Fibroblast of peridontal ligament (primary cell): ENCODE data around the gene LYRM2.
"Not testable (repeated sequence)": the region's sequence is repeated elsewhere in the genome, so short reads cannot be mapped to it uniquely, and the experiment has no call there.

Source experiments
- DNase-seq: peaks from one replicate; pipeline ENCODE4 v3.0.0-alpha.2; 2010; ENCODE audit errors: extremely low read depth

Gene LYRM2

GRCh38 chr6:89649682-89650081 lies 11.1 kb upstream of the LYRM2 start:
- DNase-seq = no peak

- no peak for DNase-seq
Observed at GRCh38 chr6:89644864-89645263, 6.3 kb upstream of the LYRM2 start.

GRCh38 chr6:89643406-89643805 lies 4.9 kb upstream of the LYRM2 start:
- no peak for DNase-seq

GRCh38 chr6:89642956-89643355 lies 4.4 kb upstream of the LYRM2 start:
- no peak for DNase-seq

GRCh38 chr6:89641581-89641980 lies 3.0 kb upstream of the LYRM2 start:
- not testable (repeated sequence) for DNase-seq

- DNase-seq = no peak
Observed at GRCh38 chr6:89640804-89641203, 2.3 kb upstream of the LYRM2 start.

- DNase-seq = no peak
Observed at GRCh38 chr6:89637960-89638319, 607 bp downstream of the LYRM2 start.

GRCh38 chr6:89636412-89636811 lies 2.1 kb downstream of the LYRM2 start:
- not testable (repeated sequence) for DNase-seq

- DNase-seq = no peak
Observed at GRCh38 chr6:89630488-89630887, 8.1 kb downstream of the LYRM2 start.

- no peak for DNase-seq
Observed at GRCh38 chr6:89623749-89624148, 14.8 kb downstream of the LYRM2 start.

- no peak for DNase-seq
Observed at GRCh38 chr6:89619567-89619966, 19.0 kb downstream of the LYRM2 start.

GRCh38 chr6:89618026-89618425 lies 20.5 kb downstream of the LYRM2 start:
- DNase-seq = no peak

GRCh38 chr6:89616531-89616930 lies 22.0 kb downstream of the LYRM2 start:
- DNase-seq = no peak

GRCh38 chr6:89615882-89616281 lies 22.7 kb downstream of the LYRM2 start:
- no peak for DNase-seq

- DNase-seq = no peak
Observed at GRCh38 chr6:89613790-89614189, 24.8 kb downstream of the LYRM2 start.

GRCh38 chr6:89612121-89612520 lies 26.4 kb downstream of the LYRM2 start:
- DNase-seq = no peak

- peak; percentile 39 for DNase-seq
Observed at GRCh38 chr6:89611666-89612065, 26.9 kb downstream of the LYRM2 start.

- peak; percentile 31 for DNase-seq
Observed at GRCh38 chr6:89610149-89610642, 28.4 kb downstream of the LYRM2 start.

GRCh38 chr6:89605861-89606260 lies 32.7 kb downstream of the LYRM2 start:
- no peak for DNase-seq

GRCh38 chr6:89604653-89605052 lies 33.9 kb downstream of the LYRM2 start:
- DNase-seq = no peak

- no peak for DNase-seq
Observed at GRCh38 chr6:89602166-89602565, 36.4 kb downstream of the LYRM2 start.

- no peak for DNase-seq
Observed at GRCh38 chr6:89599727-89600126, 38.8 kb downstream of the LYRM2 start.

- peak; percentile 24 for DNase-seq
Observed at GRCh38 chr6:89597988-89598387, 40.6 kb downstream of the LYRM2 start.

- no peak for DNase-seq
Observed at GRCh38 chr6:89597372-89597771, 41.2 kb downstream of the LYRM2 start.

- no peak for DNase-seq
Observed at GRCh38 chr6:89596484-89596883, 42.1 kb downstream of the LYRM2 start.
